Measurements from ENCODE around the gene DTX1.

The DTX1 gene

GRCh38 chr12:113049976-113050742, 6.4 kb upstream of the DTX1 start:
- H3K9ac ChIP-seq (ENCODE audit: insufficient read length): no peak overlapping the region
- H3K9me3 ChIP-seq (ENCODE audit: low read depth, low read length): no peaks in the 10 kb centered on the region
- no peaks in the 10 kb centered on the region for H3K36me3 ChIP-seq (ENCODE audit: insufficient read depth, low read length)
- DNase-seq (ENCODE audit: low read depth, low spot score): no peak
- no peak overlapping the region for H3K27ac ChIP-seq
- TF ChIP-seq FOXP2 (optimal IDR thresholded peaks at IDR 0.05; ENCODE audit: control extremely low read depth, extremely low read length, insufficient read depth) (no peak), EZH2 (IDR thresholded peaks at IDR 0.05) (no peak), POLR2AphosphoS5 (IDR thresholded peaks at IDR 0.05; ENCODE audit: borderline replicate concordance, low read depth, low read length) (no peak)
- H3K4me3 ChIP-seq: no peak overlapping the region

GRCh38 chr12:113050795-113051194, 5.7 kb upstream of the DTX1 start:
- Histone ChIP-seq H3K9ac (ENCODE audit: insufficient read length) (no peak overlapping the region), H3K4me3 (no peak overlapping the region), H3K27ac (no peak overlapping the region), H3K36me3 (ENCODE audit: insufficient read depth, low read length) (no peaks in the 10 kb centered on the region), H3K9me3 (ENCODE audit: low read depth, low read length) (no peaks in the 10 kb centered on the region)
- TF ChIP-seq FOXP2 (optimal IDR thresholded peaks at IDR 0.05; ENCODE audit: control extremely low read depth, extremely low read length, insufficient read depth) (no peak), EZH2 (IDR thresholded peaks at IDR 0.05) (no peak), POLR2AphosphoS5 (IDR thresholded peaks at IDR 0.05; ENCODE audit: borderline replicate concordance, low read depth, low read length) (no peak)
- DNase-seq (ENCODE audit: low read depth, low spot score): no peak

GRCh38 chr12:113051759-113052158, 4.8 kb upstream of the DTX1 start:
- no peak overlapping the region for H3K27ac ChIP-seq
- no peak for DNase-seq (ENCODE audit: low read depth, low spot score)
- no peak overlapping the region for H3K9ac ChIP-seq (ENCODE audit: insufficient read length)
- H3K9me3 ChIP-seq (ENCODE audit: low read depth, low read length): no peaks in the 10 kb centered on the region
- no peaks in the 10 kb centered on the region for H3K36me3 ChIP-seq (ENCODE audit: insufficient read depth, low read length)
- no peak overlapping the region for H3K4me3 ChIP-seq
- TF ChIP-seq FOXP2 (optimal IDR thresholded peaks at IDR 0.05; ENCODE audit: control extremely low read depth, extremely low read length, insufficient read depth) (no peak), POLR2AphosphoS5 (IDR thresholded peaks at IDR 0.05; ENCODE audit: borderline replicate concordance, low read depth, low read length) (no peak), EZH2 (IDR thresholded peaks at IDR 0.05) (no peak)

GRCh38 chr12:113052326-113052725, 4.2 kb upstream of the DTX1 start:
- Histone ChIP-seq H3K9ac (ENCODE audit: insufficient read length) (no peak overlapping the region), H3K9me3 (ENCODE audit: low read depth, low read length) (no peaks in the 10 kb centered on the region), H3K36me3 (ENCODE audit: insufficient read depth, low read length) (no peaks in the 10 kb centered on the region), H3K27ac (no peak overlapping the region), H3K4me3 (no peak overlapping the region)
- TF ChIP-seq POLR2AphosphoS5 (IDR thresholded peaks at IDR 0.05; ENCODE audit: borderline replicate concordance, low read depth, low read length) (no peak), EZH2 (IDR thresholded peaks at IDR 0.05) (no peak), FOXP2 (optimal IDR thresholded peaks at IDR 0.05; ENCODE audit: control extremely low read depth, extremely low read length, insufficient read depth) (no peak)
- DNase-seq (ENCODE audit: low read depth, low spot score): no peak

- DNase-seq (ENCODE audit: low read depth, low spot score): no peak
- Histone ChIP-seq H3K36me3 (ENCODE audit: insufficient read depth, low read length) (no peaks in the 10 kb centered on the region), H3K9me3 (ENCODE audit: low read depth, low read length) (no peaks in the 10 kb centered on the region), H3K4me3 (no peak overlapping the region), H3K9ac (ENCODE audit: insufficient read length) (no peak overlapping the region), H3K27ac (no peak overlapping the region)
- TF ChIP-seq EZH2 (IDR thresholded peaks at IDR 0.05) (no peak), POLR2AphosphoS5 (IDR thresholded peaks at IDR 0.05; ENCODE audit: borderline replicate concordance, low read depth, low read length) (no peak), FOXP2 (optimal IDR thresholded peaks at IDR 0.05; ENCODE audit: control extremely low read depth, extremely low read length, insufficient read depth) (no peak)
Observed at GRCh38 chr12:113054948-113055486, 1.5 kb upstream of the DTX1 start.

GRCh38 chr12:113055594-113056380, 743 bp upstream of the DTX1 start:
- peak overlapping the region; percentile 88 for H3K4me3 ChIP-seq
- H3K36me3 ChIP-seq (ENCODE audit: insufficient read depth, low read length): no peaks in the 10 kb centered on the region
- H3K27ac ChIP-seq: no peak overlapping the region
- H3K9ac ChIP-seq (ENCODE audit: insufficient read length): no peak overlapping the region
- TF ChIP-seq EZH2 (IDR thresholded peaks at IDR 0.05): no peak
- TF ChIP-seq FOXP2 (optimal IDR thresholded peaks at IDR 0.05; ENCODE audit: control extremely low read depth, extremely low read length, insufficient read depth): no peak
- no peak for TF ChIP-seq POLR2AphosphoS5 (IDR thresholded peaks at IDR 0.05; ENCODE audit: borderline replicate concordance, low read depth, low read length)
- no peak for DNase-seq (ENCODE audit: low read depth, low spot score)
- no peaks in the 10 kb centered on the region for H3K9me3 ChIP-seq (ENCODE audit: low read depth, low read length)

- no peak overlapping the region for H3K27ac ChIP-seq
Observed at GRCh38 chr12:113056381-113056630, 224 bp upstream of the DTX1 start.

More at GRCh38 chr12:113056381-113056630, 224 bp upstream of the DTX1 start:
- peak overlapping the region; percentile 68 for H3K9ac ChIP-seq (ENCODE audit: insufficient read length)
- peak overlapping the region; percentile 88 for H3K4me3 ChIP-seq
- no peaks in the 10 kb centered on the region for H3K9me3 ChIP-seq (ENCODE audit: low read depth, low read length)
- no peaks in the 10 kb centered on the region for H3K36me3 ChIP-seq (ENCODE audit: insufficient read depth, low read length)
- TF ChIP-seq FOXP2 (optimal IDR thresholded peaks at IDR 0.05; ENCODE audit: control extremely low read depth, extremely low read length, insufficient read depth): no peak
- TF ChIP-seq EZH2 (IDR thresholded peaks at IDR 0.05): no peak
- TF ChIP-seq POLR2AphosphoS5 (IDR thresholded peaks at IDR 0.05; ENCODE audit: borderline replicate concordance, low read depth, low read length): no peak
- no peak for DNase-seq (ENCODE audit: low read depth, low spot score)
